Raji (cell line): ENCODE results near the gene PHGDH.

Experiments used
- POLR2A ChIP-seq: IDR thresholded peaks from 2 replicates; pipeline ENCODE4 v1.6.1; 2011; ENCODE audit warnings: low read depth, low read length, control low read depth; ENCODE audit not compliant: insufficient read depth

The PHGDH gene

GRCh38 chr1:119740261-119740660 lies 28.5 kb downstream of the PHGDH start:
- TF ChIP-seq POLR2A: no peak

GRCh38 chr1:119740896-119741780 lies 29.4 kb downstream of the PHGDH start:
- no peak for TF ChIP-seq POLR2A

GRCh38 chr1:119742202-119742601 lies 30.5 kb downstream of the PHGDH start:
- TF ChIP-seq POLR2A: no peak

GRCh38 chr1:119742677-119743076 lies 30.9 kb downstream of the PHGDH start:
- TF ChIP-seq POLR2A: no peak

GRCh38 chr1:119743308-119743707 lies 31.6 kb downstream of the PHGDH start:
- TF ChIP-seq POLR2A: no peak

GRCh38 chr1:119743776-119744597 lies 32.3 kb downstream of the PHGDH start:
- no peak for TF ChIP-seq POLR2A

- no peak for TF ChIP-seq POLR2A
These were observed 32.8 kb downstream of the PHGDH start for GRCh38 chr1:119744598-119744942.

- no peak for TF ChIP-seq POLR2A
These were observed 33.3 kb downstream of the PHGDH start for GRCh38 chr1:119745034-119745433.

GRCh38 chr1:119747451-119747850 lies 35.7 kb downstream of the PHGDH start:
- no peak for TF ChIP-seq POLR2A

- no peak for TF ChIP-seq POLR2A
These were observed 36.3 kb downstream of the PHGDH start for GRCh38 chr1:119748040-119748439.

GRCh38 chr1:119752592-119752991 lies 40.9 kb downstream of the PHGDH start:
- TF ChIP-seq POLR2A: no peak

GRCh38 chr1:119758584-119758983 lies 46.9 kb downstream of the PHGDH start:
- no peak for TF ChIP-seq POLR2A

- TF ChIP-seq POLR2A: no peak
These were observed 50.7 kb downstream of the PHGDH start for GRCh38 chr1:119762409-119762808.

GRCh38 chr1:119762953-119763352 lies 51.2 kb downstream of the PHGDH start:
- no peak for TF ChIP-seq POLR2A

- no peak for TF ChIP-seq POLR2A
These were observed 52.5 kb downstream of the PHGDH start for GRCh38 chr1:119764220-119764619.

GRCh38 chr1:119766374-119766794 lies 54.6 kb downstream of the PHGDH start:
- TF ChIP-seq POLR2A: no peak
